HG03025 (cell line): ENCODE measurements around the gene LRRC59.

Source experiments
- ATAC-seq: cut with Tn5 transposase; IDR thresholded peaks from one replicate; pipeline ENCODE4 v1.9.1; 2021; ENCODE audit warnings: mild to moderate bottlenecking, moderate library complexity; ENCODE audit not compliant: unreplicated experiment, low FRiP score

The LRRC59 gene

GRCh38 chr17:50389534-50389933 lies 7.8 kb downstream of the LRRC59 start:
- no peak for ATAC-seq

- ATAC-seq, result no peak
Observed at GRCh38 chr17:50388728-50389127, 8.6 kb downstream of the LRRC59 start.

GRCh38 chr17:50386510-50386909 lies 10.8 kb downstream of the LRRC59 start:
- no peak for ATAC-seq

- no peak for ATAC-seq
Observed at GRCh38 chr17:50382931-50383330, 14.4 kb downstream of the LRRC59 start.

GRCh38 chr17:50381920-50382319 lies 15.4 kb downstream of the LRRC59 start:
- ATAC-seq, result no peak

GRCh38 chr17:50381260-50381815 lies 16.0 kb downstream of the LRRC59 start:
- ATAC-seq, result no peak

- no peak for ATAC-seq
Observed at GRCh38 chr17:50380369-50381259, 16.7 kb downstream of the LRRC59 start.

GRCh38 chr17:50379351-50380132 lies 17.8 kb downstream of the LRRC59 start:
- ATAC-seq, result no peak

GRCh38 chr17:50375858-50376538 lies 21.3 kb downstream of the LRRC59 start:
- ATAC-seq, result no peak

- no peak for ATAC-seq
Observed at GRCh38 chr17:50373705-50374104, 23.6 kb downstream of the LRRC59 start.

- ATAC-seq, result peak; percentile 94
Observed at GRCh38 chr17:50372758-50373556, 24.4 kb downstream of the LRRC59 start, which contains the start of the genes EME1 and MRPL27. TSS of gene EME1 (plus strand) at chr17:50373229. CDS start at chr17:50375209, 1,980 bp downstream. TSS of gene MRPL27 (minus strand) at chr17:50373184. CDS start at chr17:50373170, 14 bp downstream.

- no peak for ATAC-seq
Observed at GRCh38 chr17:50372222-50372757, 25.0 kb downstream of the LRRC59 start.

- ATAC-seq, result no peak
Observed at GRCh38 chr17:50371526-50371925, 25.8 kb downstream of the LRRC59 start.

GRCh38 chr17:50370052-50370451 lies 27.3 kb downstream of the LRRC59 start:
- ATAC-seq, result no peak

GRCh38 chr17:50367401-50367800 lies 29.9 kb downstream of the LRRC59 start:
- no peak for ATAC-seq

GRCh38 chr17:50365649-50366393 lies 31.5 kb downstream of the LRRC59 start:
- no peak for ATAC-seq

GRCh38 chr17:50365165-50365564 lies 32.2 kb downstream of the LRRC59 start:
- no peak for ATAC-seq

GRCh38 chr17:50364715-50365114 lies 32.6 kb downstream of the LRRC59 start:
- no peak for ATAC-seq

- no peak for ATAC-seq
Observed at GRCh38 chr17:50364061-50364458, 33.3 kb downstream of the LRRC59 start.
